Mesendoderm (in vitro differentiated cells): ENCODE measurements around the gene ANTXR1.

Source experiments
- DNase-seq: peaks from one replicate; pipeline ENCODE4 v3.0.0; 2013
- H2AK5ac ChIP-seq: 2 replicates; pipeline ENCODE4 v1.6.1; 2013; ENCODE audit warnings: low read length, inconsistent platforms
- H2BK120ac ChIP-seq: 2 replicates; pipeline ENCODE4 v1.6.1; 2013; ENCODE audit warnings: low read depth, mild to moderate bottlenecking, low read length, moderate library complexity, mixed read lengths
- H2BK15ac ChIP-seq: replicated peaks from 2 replicates; pipeline ENCODE4 v1.6.1; 2013; ENCODE audit warnings: low read depth, mild to moderate bottlenecking, moderate library complexity
- H2BK5ac ChIP-seq: 2 replicates; pipeline ENCODE4 v1.6.1; 2013; ENCODE audit warnings: low read length, inconsistent platforms
- H3K18ac ChIP-seq: 2 replicates; pipeline ENCODE4 v1.6.1; 2013; ENCODE audit warnings: mild to moderate bottlenecking, low read length, mixed read lengths
- H3K23ac ChIP-seq: one replicate; pipeline ENCODE4 v1.6.1; 2013; ENCODE audit warnings: low read length
- H3K27ac ChIP-seq: 2 replicates; pipeline ENCODE4 v1.5.1; 2013; ENCODE audit warnings: low read depth, mild to moderate bottlenecking, inconsistent platforms, low read length, moderate library complexity
- H3K27me3 ChIP-seq: 2 replicates; pipeline ENCODE4 v1.6.1; 2013; ENCODE audit warnings: low read length, control low read depth, mild to moderate bottlenecking, inconsistent platforms; ENCODE audit not compliant: insufficient read depth, poor library complexity
- H3K36me3 ChIP-seq: 2 replicates; pipeline ENCODE4 v1.6.1; 2013; ENCODE audit warnings: low read length, inconsistent platforms; ENCODE audit not compliant: control insufficient read depth, insufficient read depth
- H3K4ac ChIP-seq: one replicate; pipeline ENCODE4 v1.6.1; 2013; ENCODE audit warnings: low read depth, mild to moderate bottlenecking, low read length, moderate library complexity
- H3K4me1 ChIP-seq: 2 replicates; pipeline ENCODE4 v1.6.1; 2013; ENCODE audit warnings: low read depth, low read length, inconsistent platforms; ENCODE audit not compliant: control insufficient read depth
- H3K4me2 ChIP-seq: 2 replicates; pipeline ENCODE4 v1.6.1; 2013; ENCODE audit warnings: low read length
- H3K4me3 ChIP-seq: 2 replicates; pipeline ENCODE4 v1.5.1; 2013; ENCODE audit warnings: mild to moderate bottlenecking, low read length
- H3K56ac ChIP-seq: one replicate; pipeline ENCODE4 v1.6.1; 2013; ENCODE audit warnings: low read length
- H3K79me1 ChIP-seq: 2 replicates; pipeline ENCODE4 v1.6.1; 2013; ENCODE audit warnings: low read length, inconsistent platforms
- H3K79me2 ChIP-seq: 2 replicates; pipeline ENCODE4 v1.6.1; 2013; ENCODE audit warnings: mild to moderate bottlenecking, low read length; ENCODE audit not compliant: control insufficient read depth, insufficient read depth
- H3K9ac ChIP-seq: 2 replicates; pipeline ENCODE4 v1.6.1; 2013; ENCODE audit warnings: low read length, inconsistent platforms
- H4K5ac ChIP-seq: one replicate; pipeline ENCODE4 v1.6.1; 2013; ENCODE audit warnings: low read length
- H4K8ac ChIP-seq: one replicate; pipeline ENCODE4 v1.6.1; 2013; ENCODE audit warnings: low read depth, mild to moderate bottlenecking, control low read depth, low read length, moderate library complexity
- WGBS: extraction: QIAGEN DNeasy Blood & Tissue Kit; methylation state at CpG from one replicate; pipeline ENCODE4 v1.1.7; 2013; ENCODE audit warnings: low lambda C conversion rate, missing lambda C conversion rate; ENCODE audit not compliant: insufficient coverage; ENCODE audit errors: extremely low coverage; 5-methylcytosine and 5-hydroxymethylcytosine counted together

The ANTXR1 gene

GRCh38 chr2:69030800-69031428 lies 17.9 kb downstream of the ANTXR1 start:
- no peak overlapping the region for H3K23ac ChIP-seq
- H3K36me3 ChIP-seq: no peaks in the 10 kb centered on the region
- no peaks in the 10 kb centered on the region for H3K27me3 ChIP-seq
- H3K18ac ChIP-seq: no peak overlapping the region
- H3K4me2 ChIP-seq: no peak overlapping the region
- H3K4ac ChIP-seq: no peak overlapping the region
- no peak overlapping the region for H4K5ac ChIP-seq
- DNase-seq: no peak
- no peak overlapping the region for H2BK5ac ChIP-seq
- no peak overlapping the region for H2BK120ac ChIP-seq
- H3K4me1 ChIP-seq: no peaks in the 10 kb centered on the region
- no peak overlapping the region for H2AK5ac ChIP-seq
- no peak overlapping the region for H2BK15ac ChIP-seq
- H3K9ac ChIP-seq: no peak overlapping the region
- H3K79me1 ChIP-seq: peaks cover 17% of the 10 kb centered on the region
- peak overlapping the region; percentile 56 for H4K8ac ChIP-seq
- H3K56ac ChIP-seq: peak overlapping the region; percentile 30
- H3K4me3 ChIP-seq: no peak overlapping the region
- H3K79me2 ChIP-seq: peaks cover 4% of the 10 kb centered on the region
- H3K27ac ChIP-seq: no peak overlapping the region
- no CpG with 5 or more reads among the region's 6 CpGs for WGBS

GRCh38 chr2:69031466-69031865 lies 18.5 kb downstream of the ANTXR1 start:
- H3K18ac ChIP-seq: no peak overlapping the region
- H2BK5ac ChIP-seq: no peak overlapping the region
- DNase-seq: no peak
- WGBS: no CpG with 5 or more reads among the region's 1 CpG
- no peak overlapping the region for H3K9ac ChIP-seq
- peaks cover 17% of the 10 kb centered on the region for H3K79me1 ChIP-seq
- H2BK15ac ChIP-seq: no peak overlapping the region
- H3K4me1 ChIP-seq: no peaks in the 10 kb centered on the region
- no peaks in the 10 kb centered on the region for H3K27me3 ChIP-seq
- H4K5ac ChIP-seq: no peak overlapping the region
- H3K23ac ChIP-seq: no peak overlapping the region
- H3K56ac ChIP-seq: peak overlapping the region; percentile 30
- H3K4me3 ChIP-seq: no peak overlapping the region
- H3K27ac ChIP-seq: no peak overlapping the region
- H3K4me2 ChIP-seq: no peak overlapping the region
- H3K4ac ChIP-seq: no peak overlapping the region
- H4K8ac ChIP-seq: no peak overlapping the region
- no peak overlapping the region for H2AK5ac ChIP-seq
- H3K79me2 ChIP-seq: peaks cover 4% of the 10 kb centered on the region
- no peaks in the 10 kb centered on the region for H3K36me3 ChIP-seq
- H2BK120ac ChIP-seq: no peak overlapping the region

GRCh38 chr2:69032336-69032735 lies 19.4 kb downstream of the ANTXR1 start:
- no peak overlapping the region for H4K5ac ChIP-seq
- peaks cover 21% of the 10 kb centered on the region for H3K79me1 ChIP-seq
- no peak overlapping the region for H2AK5ac ChIP-seq
- H2BK5ac ChIP-seq: no peak overlapping the region
- no peak overlapping the region for H3K56ac ChIP-seq
- no peak overlapping the region for H2BK120ac ChIP-seq
- no peaks in the 10 kb centered on the region for H3K36me3 ChIP-seq
- DNase-seq: no peak
- no peak overlapping the region for H3K23ac ChIP-seq
- H3K4me3 ChIP-seq: no peak overlapping the region
- H3K27ac ChIP-seq: no peak overlapping the region
- H4K8ac ChIP-seq: no peak overlapping the region
- no peaks in the 10 kb centered on the region for H3K27me3 ChIP-seq
- no peak overlapping the region for H3K4me2 ChIP-seq
- no peak overlapping the region for H2BK15ac ChIP-seq
- WGBS: no CpG with 5 or more reads among the region's 6 CpGs
- H3K18ac ChIP-seq: no peak overlapping the region
- peaks cover 2% of the 10 kb centered on the region for H3K79me2 ChIP-seq
- no peak overlapping the region for H3K4ac ChIP-seq
- H3K9ac ChIP-seq: no peak overlapping the region
- no peaks in the 10 kb centered on the region for H3K4me1 ChIP-seq

- no peak overlapping the region for H4K8ac ChIP-seq
- H2BK15ac ChIP-seq: no peak overlapping the region
- no peak overlapping the region for H4K5ac ChIP-seq
- H3K4me1 ChIP-seq: no peaks in the 10 kb centered on the region
- no peak overlapping the region for H2AK5ac ChIP-seq
- H3K27ac ChIP-seq: no peak overlapping the region
- no peak overlapping the region for H3K9ac ChIP-seq
- no peak for DNase-seq
- no peak overlapping the region for H3K4me3 ChIP-seq
- H2BK5ac ChIP-seq: no peak overlapping the region
- no peaks in the 10 kb centered on the region for H3K27me3 ChIP-seq
- no peak overlapping the region for H2BK120ac ChIP-seq
- H3K23ac ChIP-seq: no peak overlapping the region
- no peak overlapping the region for H3K4me2 ChIP-seq
- peaks cover 21% of the 10 kb centered on the region for H3K79me1 ChIP-seq
- peaks cover 2% of the 10 kb centered on the region for H3K79me2 ChIP-seq
- H3K18ac ChIP-seq: no peak overlapping the region
- no peaks in the 10 kb centered on the region for H3K36me3 ChIP-seq
- WGBS: no CpG with 5 or more reads among the region's 1 CpG
- H3K56ac ChIP-seq: no peak overlapping the region
- H3K4ac ChIP-seq: no peak overlapping the region
Observed at GRCh38 chr2:69033461-69034095, 20.6 kb downstream of the ANTXR1 start.

- Histone ChIP-seq H3K4ac (no peak overlapping the region), H3K9ac (no peak overlapping the region), H3K4me1 (no peaks in the 10 kb centered on the region), H2BK15ac (no peak overlapping the region), H3K79me1 (peaks cover 21% of the 10 kb centered on the region), H2BK120ac (no peak overlapping the region), H3K27me3 (no peaks in the 10 kb centered on the region), H3K27ac (no peak overlapping the region), H3K36me3 (no peaks in the 10 kb centered on the region), H3K4me2 (no peak overlapping the region), H3K4me3 (no peak overlapping the region), H2AK5ac (no peak overlapping the region), H3K18ac (no peak overlapping the region), H3K23ac (no peak overlapping the region), H3K79me2 (peaks cover 2% of the 10 kb centered on the region), H4K8ac (no peak overlapping the region), H2BK5ac (no peak overlapping the region), H4K5ac (no peak overlapping the region), H3K56ac (no peak overlapping the region)
- no peak for DNase-seq
Observed at GRCh38 chr2:69034122-69034521, 21.1 kb downstream of the ANTXR1 start.

- Histone ChIP-seq H3K23ac (no peak overlapping the region), H3K79me1 (peaks cover 21% of the 10 kb centered on the region), H3K36me3 (no peaks in the 10 kb centered on the region), H3K4me1 (no peaks in the 10 kb centered on the region), H2AK5ac (no peak overlapping the region), H3K27ac (no peak overlapping the region), H3K4me3 (no peak overlapping the region), H2BK5ac (no peak overlapping the region), H3K4ac (no peak overlapping the region), H3K27me3 (no peaks in the 10 kb centered on the region), H2BK15ac (no peak overlapping the region), H3K4me2 (no peak overlapping the region), H3K79me2 (peaks cover 2% of the 10 kb centered on the region), H4K8ac (no peak overlapping the region), H4K5ac (no peak overlapping the region), H2BK120ac (no peak overlapping the region), H3K9ac (no peak overlapping the region), H3K18ac (no peak overlapping the region), H3K56ac (no peak overlapping the region)
- WGBS: no CpG with 5 or more reads among the region's 3 CpGs
- DNase-seq: no peak
Observed at GRCh38 chr2:69034845-69035244, 21.9 kb downstream of the ANTXR1 start.
